HepG2 (cell line): ENCODE measurements around the gene DOCK4. TPM values are rescaled to one million over a fixed set of nuclear protein-coding genes. Genes with fewer than 3 reads are reported as not detected.

Experiments used
- ATAC-seq: fragments of 200-7000 bp; cut with Tn5 transposase; 3 replicates; pipeline ENCODE4 v1.9.1; 2020; ENCODE audit warnings: mild to moderate bottlenecking, moderate library complexity
- BruUV-seq: library from RNA; stranded (reverse); fragments of 400-500 nt; replicated peaks from 2 replicates; lab custom pipeline; 2021; lab: Mats Ljungman, UMichigan
- CTCF ChIA-PET: fragments of 300-600 bp; formaldehyde crosslinking; extraction: SDS; loops from one replicate; lab custom pipeline; 2021; ENCODE audit warnings: low total read pairs, inconsistent platforms, low intra/inter-chr PET ratio; lab: Yijun Ruan, JAX
- POLR2A ChIA-PET: fragments of 350-600 bp; sonication (Branson Sonifier 250); formaldehyde crosslinking; loops from one replicate; lab custom pipeline; 2020; ENCODE audit warnings: antibody characterized with exemption, inconsistent platforms; lab: Yijun Ruan, JAX
- DNase-seq: peaks from one replicate; pipeline ENCODE4 v3.0.0-alpha.2; 2015; ENCODE audit warnings: low spot score
- FAIRE-seq: peaks from 3 replicates; lab custom pipeline; 2011; peaks lifted over from hg19 to GRCh38; lab: Jason Lieb, UNC
- H2AFZ ChIP-seq: one replicate; pipeline ENCODE4 v1.6.1; 2011; ENCODE audit warnings: low read length, inconsistent platforms
- H3K27ac ChIP-seq: fragments of 300-600 bp; 3 replicates; pipeline ENCODE4 v1.8.0; 2011; ENCODE audit warnings: mixed run types, mild to moderate bottlenecking, mixed read lengths, low read length, inconsistent platforms; ENCODE audit not compliant: insufficient read depth; ENCODE audit errors: extremely low read length
- H3K27me3 ChIP-seq, 2 experiments: fragments of 200-600 bp in 1 of 2; 2 replicates in 1 of 2; 3 replicates in 1 of 2; pipeline versions ENCODE4 v1.6.0 to v1.8.0; 2011; ENCODE audit warnings: low read length in 2 of 2, mild to moderate bottlenecking in 2 of 2, moderate library complexity in 2 of 2, inconsistent platforms in 1 of 2; ENCODE audit not compliant: insufficient read depth in 2 of 2, control insufficient read depth in 1 of 2
- H3K36me3 ChIP-seq, 2 experiments: fragments of 200-600 bp in 1 of 2; replicated peaks in 1 of 2; 2 replicates in 1 of 2; 3 replicates in 1 of 2; pipeline versions ENCODE4 v1.5.1 to v1.8.0; 2011; ENCODE audit warnings: low read length in 2 of 2, inconsistent platforms in 1 of 2; ENCODE audit not compliant: insufficient read depth in 2 of 2, control insufficient read depth in 1 of 2
- H3K4me1 ChIP-seq: 2 replicates; pipeline ENCODE4 v1.5.1; 2012; ENCODE audit warnings: low read length, inconsistent platforms; ENCODE audit not compliant: insufficient read depth
- H3K4me2 ChIP-seq: 2 replicates; pipeline ENCODE4 v1.6.0; 2011; ENCODE audit warnings: low read depth, low read length, inconsistent platforms
- H3K4me3 ChIP-seq, 3 experiments: fragments of 200-600 bp in 1 of 3; sonication (generic), shearing (Covaris generic) in 1 of 3; replicated peaks in 1 of 3; 2 replicates each; pipeline ENCODE4 v1.5.1; 2011 to 2016; ENCODE audit warnings: low read length in 3 of 3, inconsistent platforms in 2 of 3, low read depth in 2 of 3, mild to moderate bottlenecking in 2 of 3, control low read depth in 1 of 3, mixed read lengths in 1 of 3; ENCODE audit not compliant: insufficient read depth in 1 of 3
- H3K79me2 ChIP-seq: one replicate; pipeline ENCODE4 v1.6.1; 2011; ENCODE audit warnings: low read length, inconsistent platforms; ENCODE audit not compliant: insufficient read depth
- H3K9ac ChIP-seq: 2 replicates; pipeline ENCODE4 v1.6.0; 2011; ENCODE audit warnings: mild to moderate bottlenecking, low read depth, low read length, inconsistent platforms; ENCODE audit not compliant: insufficient read depth
- H3K9me3 ChIP-seq: 2 replicates; pipeline ENCODE4 v1.5.1; 2012; ENCODE audit warnings: mild to moderate bottlenecking, low read length
- H4K20me1 ChIP-seq: 2 replicates; pipeline ENCODE4 v1.6.0; 2011; ENCODE audit warnings: inconsistent platforms, mild to moderate bottlenecking, low read length, moderate library complexity; ENCODE audit not compliant: insufficient read depth
- ATM ChIP-seq: fragments of 450-650 bp; IDR thresholded peaks from 2 replicates; pipeline ENCODE4 v1.7.1; 2017; ENCODE audit warnings: mild to moderate bottlenecking, borderline replicate concordance
- BHLHE40 ChIP-seq: IDR thresholded peaks from 2 replicates; pipeline ENCODE4 v1.6.1; 2011; ENCODE audit warnings: low read length, improper control_type of control experiment
- CEBPB ChIP-seq: IDR thresholded peaks from 2 replicates; pipeline ENCODE4 v1.6.1; 2011; ENCODE audit warnings: low read depth, low read length, improper control_type of control experiment, borderline replicate concordance
- HINFP ChIP-seq: sonication (generic); formaldehyde crosslinking; IDR thresholded peaks from 2 replicates; pipeline ENCODE4 v1.4.0; 2020; ENCODE audit warnings: low read depth, mild to moderate bottlenecking, missing genetic modification reagents
- IKZF1 ChIP-seq: fragments of 450-650 bp; IDR thresholded peaks from 2 replicates; pipeline ENCODE4 v1.7.1; 2016
- NBN ChIP-seq: fragments of 450-650 bp; conservative IDR thresholded peaks from 2 replicates; pipeline ENCODE4 v1.6.1; 2017
- NFAT5 ChIP-seq: sonication (generic); formaldehyde crosslinking; IDR thresholded peaks from 2 replicates; pipeline ENCODE4 v1.4.0; 2020; ENCODE audit warnings: missing genetic modification reagents
- ONECUT2 ChIP-seq: sonication (generic); formaldehyde crosslinking; IDR thresholded peaks from 2 replicates; pipeline ENCODE4 v1.4.0; 2020; ENCODE audit warnings: missing genetic modification reagents
- PBX2 ChIP-seq: IDR thresholded peaks from 2 replicates; pipeline ENCODE4 v1.6.1; 2016; ENCODE audit warnings: control low read depth
- REXO4 ChIP-seq: sonication (generic); formaldehyde crosslinking; IDR thresholded peaks from 2 replicates; pipeline ENCODE4 v1.8.0; 2022; ENCODE audit warnings: missing genetic modification reagents, mild to moderate bottlenecking, borderline replicate concordance
- SMAD1 ChIP-seq: sonication (generic); formaldehyde crosslinking; IDR thresholded peaks from 2 replicates; pipeline ENCODE4 v1.4.0; 2020; ENCODE audit warnings: missing genetic modification reagents, low read depth, mild to moderate bottlenecking, borderline replicate concordance
- ZBTB21 ChIP-seq: sonication (generic); formaldehyde crosslinking; IDR thresholded peaks from 2 replicates; pipeline ENCODE4 v1.4.0; 2020; ENCODE audit warnings: missing genetic modification reagents
- ZFP82 ChIP-seq: sonication (generic); formaldehyde crosslinking; IDR thresholded peaks from 2 replicates; pipeline ENCODE4 v1.5.1; 2020; ENCODE audit warnings: mild to moderate bottlenecking, missing genetic modification reagents, borderline replicate concordance
- ZNF460 ChIP-seq: sonication (generic); formaldehyde crosslinking; IDR thresholded peaks from 2 replicates; pipeline ENCODE4 v1.5.1; 2020; ENCODE audit warnings: missing genetic modification reagents, mild to moderate bottlenecking, borderline replicate concordance
- ZNF503 ChIP-seq: sonication (generic); formaldehyde crosslinking; IDR thresholded peaks from 2 replicates; pipeline ENCODE4 v1.4.0; 2020; ENCODE audit warnings: missing genetic modification reagents
- ZNF709 ChIP-seq: sonication (generic); formaldehyde crosslinking; IDR thresholded peaks from 2 replicates; pipeline ENCODE4 v1.5.0; 2020; ENCODE audit warnings: mild to moderate bottlenecking, missing genetic modification reagents
- ZSCAN12 ChIP-seq: sonication (generic); formaldehyde crosslinking; IDR thresholded peaks from 2 replicates; pipeline ENCODE4 v1.9.0; 2021; ENCODE audit warnings: mild to moderate bottlenecking, missing genetic modification reagents
- WGBS: methylation state at CpG from one replicate; pipeline ENCODE4 v1.1.6; 2017; ENCODE audit warnings: low lambda C conversion rate; 5-methylcytosine and 5-hydroxymethylcytosine counted together
- in situ Hi-C: cut with HindIII; loops from 2 replicates; pipeline ENCODE4 v1.10.0; 2017; ENCODE audit warnings: low pct_unique_long_range_greater_than_20kb; ENCODE audit not compliant: extremely low pct_ligation_motif_present
- intact Hi-C: fragments of 100-400 bp; cut with micrococcal nuclease; formaldehyde crosslinking; loops from one replicate; pipeline ENCODE4 v1.10.0; 2022; ENCODE audit not compliant: unreplicated experiment
- polyA plus RNA-seq, 8 experiments: library from polyadenylated mRNA; depleted of rRNA in 3 of 8; stranded (reverse) in 7 of 8; unstranded in 1 of 8; fragments of >200 nt; fragmentation: Illumina TruSeq in 4 of 8; extraction: Trizol in 4 of 8; gene quantifications; 2 replicates each; pipeline versions ENCODE4 v1.2.1 to v1.2.3, GENCODE V29; 2011 to 2016; ENCODE audit warnings: low read depth in 4 of 8, missing spikeins in 1 of 8, mixed read lengths in 1 of 8; ENCODE audit not compliant: insufficient read depth in 1 of 8
- total RNA-seq, 5 experiments: library from RNA; depleted of rRNA; stranded (reverse); fragments of >200 nt; fragmentation: Illumina TruSeq; extraction: Trizol; gene quantifications; 2 replicates each; pipeline ENCODE4 v1.2.3, GENCODE V29; 2016; ENCODE audit warnings: low read depth in 1 of 5

DOCK4 gene
- total and polyA plus RNA-seq, 2 of the 13 experiments (the other 11 are each of a cell fraction or from before 2014, with no cell fraction given), result 13.5 to 17.4 TPM

GRCh38 chr7:111955616-111956015 is 250.6 kb downstream of the DOCK4 start:
- no peak overlapping the region for H2AFZ ChIP-seq
- no peak overlapping the region for H3K4me3 ChIP-seq
- no TSS peak for BruUV-seq
- H3K4me2 ChIP-seq, result no peak overlapping the region
- H3K36me3 ChIP-seq, result no peaks in the 10 kb centered on the region
- H4K20me1 ChIP-seq, result no peaks in the 10 kb centered on the region
- H3K9me3 ChIP-seq, result no peaks in the 10 kb centered on the region
- no peak overlapping the region for H3K27ac ChIP-seq
- H3K9ac ChIP-seq, result no peak overlapping the region
- no peak for FAIRE-seq
- ChIA-PET CTCF (no interaction called here), POLR2A (no interaction called here)
- intact Hi-C loops (no loop called here), in situ Hi-C loops (loop anchor here (10.0 kb wide), 1 partner anchor 449 kb away; no protein-coding TSS in a partner anchor)
- no peaks in the 10 kb centered on the region for H3K27me3 ChIP-seq
- H3K79me2 ChIP-seq, result no peaks in the 10 kb centered on the region
- H3K4me1 ChIP-seq, result peaks cover 16% of the 10 kb centered on the region
- no peak for ATAC-seq
- no peak for DNase-seq
- WGBS, result 84% methylated on average over 1 of the region's 1 CpG
- no peak for TF ChIP-seq PBX2 (CRISPR knock-in tag)
- TF ChIP-seq ATM, result no peak
- TF ChIP-seq ZBTB21 (CRISPR knock-in tag), result no peak
- TF ChIP-seq ZNF503 (CRISPR knock-in tag), result no peak
- TF ChIP-seq CEBPB, result no peak
- no peak for TF ChIP-seq ZNF460
- TF ChIP-seq ZSCAN12 (CRISPR knock-in tag), result no peak
- no peak for TF ChIP-seq NBN
- TF ChIP-seq IKZF1, result no peak
- no peak for TF ChIP-seq ZFP82 (CRISPR knock-in tag)
- TF ChIP-seq NFAT5, result no peak
- no peak for TF ChIP-seq REXO4
- TF ChIP-seq HINFP, result no peak
- no peak for TF ChIP-seq ZNF709
- no peak for TF ChIP-seq SMAD1 (CRISPR knock-in tag)
- TF ChIP-seq BHLHE40, result no peak
- no peak for TF ChIP-seq ONECUT2 (CRISPR knock-in tag)
